GM12891 (cell line): ENCODE measurements around the gene CASP10.

Experiments
- DNase-seq: peaks from one replicate; pipeline ENCODE4 v3.0.0; 2011; ENCODE audit warnings: low spot score; ENCODE audit not compliant: insufficient read length
- FAIRE-seq: peaks from 2 replicates; lab custom pipeline; 2011; peaks lifted over from hg19 to GRCh38; lab: Jason Lieb, UNC
- PAX5 ChIP-seq: IDR thresholded peaks from 2 replicates; pipeline ENCODE4 v1.6.1; 2011; ENCODE audit warnings: low read length, moderate library complexity, mild to moderate bottlenecking; ENCODE audit not compliant: insufficient read depth, severe bottlenecking
- POLR2A ChIP-seq: IDR thresholded peaks from 2 replicates; pipeline ENCODE4 v1.6.1; 2011; ENCODE audit warnings: low read depth, low read length, control low read depth
- POLR2AphosphoS5 ChIP-seq: IDR thresholded peaks from 2 replicates; pipeline ENCODE4 v1.6.1; 2011; ENCODE audit warnings: low read depth, low read length, control low read depth
- POU2F2 ChIP-seq: IDR thresholded peaks from 2 replicates; pipeline ENCODE4 v1.6.1; 2011; ENCODE audit warnings: low read depth, mild to moderate bottlenecking, control low read depth, low read length, moderate library complexity
- SPI1 ChIP-seq: IDR thresholded peaks from 2 replicates; pipeline ENCODE4 v1.6.1; 2011; ENCODE audit warnings: low read depth, low read length, control low read depth
- TAF1 ChIP-seq: IDR thresholded peaks from 2 replicates; pipeline ENCODE4 v1.6.1; 2011; ENCODE audit warnings: low read depth, low read length, control low read depth

Gene CASP10

DNA sequence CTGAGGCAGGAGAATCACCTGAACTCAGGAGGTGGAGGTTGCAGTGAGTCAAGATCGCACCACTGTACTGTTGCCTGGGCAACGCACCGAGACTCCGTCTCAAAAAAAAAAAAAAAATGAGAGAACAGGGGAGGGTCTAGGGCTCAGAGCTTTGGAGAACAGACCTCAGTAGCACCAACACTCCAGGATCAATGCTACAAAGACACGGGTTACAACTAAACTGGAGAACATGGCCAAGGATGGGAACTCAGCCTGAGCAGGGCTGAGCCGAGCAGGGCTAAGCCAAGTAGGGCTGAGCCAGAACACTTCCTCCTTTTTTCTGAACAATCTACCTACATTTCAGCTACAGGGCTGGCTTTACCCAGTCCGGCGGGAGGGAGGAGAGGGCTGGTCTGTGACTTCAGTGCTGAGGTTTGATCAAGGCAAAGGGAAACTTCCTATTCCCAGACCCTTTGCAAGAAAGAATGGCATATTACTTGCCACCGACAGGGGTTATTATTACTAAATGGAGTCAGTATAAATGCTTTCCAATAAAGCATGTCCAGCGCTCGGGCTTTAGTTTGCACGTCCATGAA is 74.5 kb downstream of the CASP10 start:
- peak; percentile 35; the same call in 1 of the 2 replicates for TF ChIP-seq POLR2A
- TF ChIP-seq TAF1, result peak; percentile 47; the same call in 1 of the 2 replicates
- TF ChIP-seq POLR2AphosphoS5, result peak; percentile 26; the same call in 1 of the 2 replicates
- TF ChIP-seq POU2F2, result no peak
- TF ChIP-seq SPI1, result peak; percentile 94

DNA sequence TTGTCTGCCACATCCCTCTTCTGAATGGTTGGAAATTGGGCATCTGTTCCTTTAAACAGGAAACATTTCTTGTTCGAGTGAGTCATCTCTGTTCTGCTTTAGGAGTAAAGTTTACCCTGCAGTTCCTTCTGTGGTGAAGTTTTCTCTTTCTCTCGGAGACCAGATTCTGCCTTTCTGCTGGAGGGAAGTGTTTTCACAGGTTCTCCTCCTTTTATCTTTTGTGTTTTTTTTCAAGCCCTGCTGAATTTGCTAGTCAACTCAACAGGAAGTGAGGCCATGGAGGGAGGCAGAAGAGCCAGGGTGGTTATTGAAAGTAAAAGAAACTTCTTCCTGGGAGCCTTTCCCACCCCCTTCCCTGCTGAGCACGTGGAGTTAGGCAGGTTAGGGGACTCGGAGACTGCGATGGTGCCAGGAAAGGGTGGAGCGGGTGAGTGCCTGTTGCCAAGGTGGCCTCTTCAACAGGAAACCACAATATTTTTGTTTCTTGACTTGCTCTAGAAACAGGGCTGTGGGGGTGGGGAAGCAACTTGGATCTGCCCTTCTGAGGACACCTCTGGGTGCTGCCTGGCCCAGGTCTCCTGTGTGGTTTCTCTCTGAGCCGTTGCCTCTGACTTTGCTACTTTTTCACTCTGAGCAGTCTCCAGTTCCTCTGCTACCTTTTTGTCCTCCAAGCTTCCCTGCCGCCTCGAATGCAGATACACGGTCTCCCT is 75.2 kb downstream of the CASP10 start:
- DNase-seq (peak; percentile 41), FAIRE-seq (peak; percentile 85)
- TF ChIP-seq POLR2AphosphoS5 (peak; percentile 65; the same call in 1 of the 2 replicates), POU2F2 (peak; percentile 22; the same call in 1 of the 2 replicates), PAX5 (no peak), POLR2A (no peak), TAF1 (peak; percentile 60; the same call in 1 of the 2 replicates), SPI1 (peak; percentile 79)

More for the DNA sequence above, 74.5 kb downstream of the CASP10 start:
- FAIRE-seq (peak; percentile 80), DNase-seq (peak; percentile 27)

DNA sequence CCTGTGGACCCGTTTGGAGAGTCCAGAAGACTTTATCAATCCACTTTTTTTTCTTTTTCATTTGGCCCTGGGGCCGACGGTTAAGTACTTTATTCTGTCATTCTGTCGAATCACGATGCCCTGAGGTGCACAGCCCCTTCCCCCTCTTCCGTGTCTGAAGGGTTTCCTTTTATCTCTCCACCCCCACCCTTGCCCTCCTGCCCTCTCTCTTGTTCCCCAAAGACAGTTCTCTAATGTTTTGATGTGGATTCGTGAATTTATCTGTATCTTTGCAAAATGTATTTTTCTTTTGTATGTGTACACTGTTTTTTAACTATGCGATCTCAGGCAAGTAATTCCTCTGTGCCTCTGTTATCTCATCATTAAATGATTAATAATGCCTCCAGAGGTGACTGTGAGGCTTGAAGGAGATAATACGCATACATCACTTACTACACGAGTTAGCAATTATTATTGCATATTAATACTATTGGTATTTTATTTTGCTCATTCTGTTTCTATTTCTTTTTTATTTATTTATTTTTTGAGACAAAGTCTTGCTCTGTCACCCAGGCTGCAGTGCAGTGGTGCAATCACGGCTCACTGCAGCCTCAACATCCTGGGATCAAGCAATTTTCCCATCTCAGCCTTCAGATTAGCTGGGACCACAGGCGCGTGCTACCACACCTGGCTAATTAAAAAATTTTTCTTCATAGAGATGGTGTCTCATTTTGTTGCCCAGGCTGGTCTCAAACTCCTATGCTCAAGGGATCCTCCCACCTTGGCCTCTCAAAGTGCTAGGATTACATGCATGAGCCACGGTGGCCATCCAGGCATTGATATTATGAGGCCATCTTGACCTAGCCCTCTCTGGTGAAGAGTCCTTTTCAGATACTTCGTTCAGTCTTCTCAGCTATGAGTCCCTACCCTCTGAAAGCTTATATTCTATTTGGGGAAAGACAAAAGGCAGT is 76.0 kb downstream of the CASP10 start:
- TF ChIP-seq POU2F2 (no peak), SPI1 (no peak), POLR2A (no peak), PAX5 (no peak), POLR2AphosphoS5 (no peak), TAF1 (no peak)
- DNase-seq (no peak), FAIRE-seq (no peak)

DNA sequence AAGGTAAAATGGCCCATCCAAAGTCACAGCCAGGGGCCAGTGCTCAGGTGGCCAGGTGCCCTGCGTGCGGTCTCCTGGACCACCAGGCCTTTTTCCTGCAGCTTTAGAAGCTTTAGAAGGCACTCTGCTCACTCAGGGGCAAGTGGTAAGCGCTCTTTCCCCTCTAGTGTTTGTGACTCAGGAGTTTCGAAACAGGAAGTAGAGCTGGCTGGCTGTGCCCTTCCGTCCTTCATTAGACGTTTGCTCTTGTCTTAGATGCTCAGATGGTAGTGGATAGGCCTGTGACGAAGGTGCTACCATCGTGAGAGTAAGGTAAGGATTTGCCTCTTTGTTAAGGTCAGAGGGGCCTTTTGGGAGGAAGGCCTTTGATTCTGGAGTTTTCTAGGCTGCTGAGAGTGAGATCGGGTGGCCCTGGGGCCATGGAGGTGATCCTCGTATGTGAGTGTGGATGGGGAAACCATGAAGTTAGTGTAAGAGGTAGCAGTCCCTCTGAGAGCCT is 77.4 kb downstream of the CASP10 start, which contains the start of gene CASP8:
Gene CASP8, plus strand, starts transcription at position 235 of the 499 bp plus-strand sequence. CDS start 5,951 bp downstream, outside the sequence.
- FAIRE-seq (peak; percentile 80), DNase-seq (no peak)
- TF ChIP-seq POLR2A (0 out of 2 replicates have a peak, but pooled peaks have one; percentile 69), PAX5 (no peak), POLR2AphosphoS5 (peak; percentile 70), POU2F2 (no peak), TAF1 (peak; percentile 56; the same call in 1 of the 2 replicates), SPI1 (peak; percentile 57)

DNA sequence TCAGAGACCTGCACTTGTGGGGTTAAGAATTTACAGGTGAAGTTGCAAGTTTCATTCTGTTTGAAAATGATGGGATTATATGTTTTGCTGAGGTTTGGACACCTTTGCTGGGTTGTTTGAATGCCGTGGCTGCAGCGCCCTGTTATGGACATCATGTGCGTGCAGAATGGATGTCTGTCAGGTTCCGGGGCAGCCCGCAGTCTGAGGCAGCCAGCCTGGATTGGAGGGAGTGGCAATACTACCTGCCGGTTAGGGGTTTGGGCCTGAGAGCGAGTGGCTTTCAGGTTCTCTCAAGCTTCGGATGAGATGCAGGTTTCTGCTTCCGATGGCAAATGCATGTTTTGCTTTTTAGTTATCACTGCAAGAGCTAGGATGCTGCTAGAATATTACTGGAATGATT is 78.5 kb downstream of the CASP10 start:
- FAIRE-seq (peak; percentile 41), DNase-seq (no peak)
- TF ChIP-seq POU2F2, result no peak
- TF ChIP-seq TAF1, result no peak
- TF ChIP-seq SPI1, result no peak
- TF ChIP-seq POLR2AphosphoS5, result no peak
- TF ChIP-seq POLR2A, result no peak
- no peak for TF ChIP-seq PAX5

DNA sequence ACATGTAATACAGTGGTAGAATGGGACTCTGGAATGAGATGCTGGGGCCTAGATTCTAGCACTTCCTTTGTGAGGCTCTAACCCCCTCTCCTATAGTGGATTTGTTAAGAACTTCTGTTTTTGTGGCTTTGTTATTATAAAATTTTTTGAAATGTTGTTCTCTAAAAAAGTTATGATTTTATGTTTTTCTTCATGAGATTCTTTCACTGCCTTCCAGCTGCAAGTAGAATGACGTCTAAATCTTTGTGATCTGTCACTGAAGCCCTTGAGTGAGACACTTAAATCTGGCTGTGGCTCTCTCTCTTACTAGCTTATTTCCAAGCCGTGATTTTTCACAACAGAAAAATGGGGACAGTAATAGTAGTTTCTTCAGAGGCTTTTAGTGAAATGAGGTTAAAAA is 79.0 kb downstream of the CASP10 start:
- no peak for FAIRE-seq
- no peak for DNase-seq
- TF ChIP-seq POU2F2 (no peak), POLR2A (no peak), PAX5 (no peak), POLR2AphosphoS5 (no peak), TAF1 (no peak), SPI1 (no peak)

DNA sequence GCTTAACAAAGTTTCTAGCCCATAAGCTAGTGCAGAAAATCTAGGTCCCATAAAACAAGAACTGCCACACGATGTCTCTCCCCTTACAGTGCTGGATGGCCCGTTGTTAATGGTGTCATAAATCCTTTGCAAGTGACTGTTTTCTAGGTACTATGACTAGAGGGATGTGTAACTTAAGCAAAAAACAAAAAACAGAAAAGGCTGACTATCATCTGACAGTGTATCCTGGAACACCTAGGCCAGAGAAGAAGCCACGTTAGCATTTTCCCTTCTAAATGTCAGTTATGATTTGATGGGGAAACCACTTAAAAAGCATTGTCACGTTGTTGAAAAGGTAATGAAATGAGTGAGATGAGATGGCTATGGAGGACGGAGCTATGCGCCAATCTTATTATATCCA is 79.8 kb downstream of the CASP10 start:
- FAIRE-seq, result no peak
- no peak for DNase-seq
- TF ChIP-seq POLR2AphosphoS5, result no peak
- TF ChIP-seq TAF1, result no peak
- TF ChIP-seq POU2F2, result no peak
- TF ChIP-seq SPI1, result no peak
- no peak for TF ChIP-seq PAX5
- TF ChIP-seq POLR2A, result no peak

DNA sequence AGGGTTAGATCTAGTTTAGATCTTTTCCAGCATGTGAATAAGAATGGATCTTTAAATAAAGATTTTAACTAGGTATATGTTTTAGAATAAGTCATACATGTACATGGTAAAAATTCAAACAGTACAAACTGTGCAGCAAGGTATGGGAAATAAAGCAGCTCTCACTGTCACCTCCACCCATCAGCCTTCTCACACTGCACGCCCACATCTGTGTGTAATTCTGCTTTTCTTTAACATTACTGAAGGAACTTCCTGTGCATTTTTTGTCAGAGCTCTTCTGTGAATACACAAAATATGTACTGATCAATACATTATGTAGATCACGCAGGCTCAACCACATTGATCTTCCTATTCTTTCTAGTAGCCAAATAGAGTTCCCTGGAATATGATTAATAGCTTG is 80.8 kb downstream of the CASP10 start:
- no peak for TF ChIP-seq SPI1
- 0 out of 2 replicates have a peak, but pooled peaks have one; percentile 22 for TF ChIP-seq POLR2AphosphoS5
- 0 out of 2 replicates have a peak, but pooled peaks have one; percentile 30 for TF ChIP-seq POU2F2
- no peak for DNase-seq
- FAIRE-seq, result peak; percentile 84

DNA sequence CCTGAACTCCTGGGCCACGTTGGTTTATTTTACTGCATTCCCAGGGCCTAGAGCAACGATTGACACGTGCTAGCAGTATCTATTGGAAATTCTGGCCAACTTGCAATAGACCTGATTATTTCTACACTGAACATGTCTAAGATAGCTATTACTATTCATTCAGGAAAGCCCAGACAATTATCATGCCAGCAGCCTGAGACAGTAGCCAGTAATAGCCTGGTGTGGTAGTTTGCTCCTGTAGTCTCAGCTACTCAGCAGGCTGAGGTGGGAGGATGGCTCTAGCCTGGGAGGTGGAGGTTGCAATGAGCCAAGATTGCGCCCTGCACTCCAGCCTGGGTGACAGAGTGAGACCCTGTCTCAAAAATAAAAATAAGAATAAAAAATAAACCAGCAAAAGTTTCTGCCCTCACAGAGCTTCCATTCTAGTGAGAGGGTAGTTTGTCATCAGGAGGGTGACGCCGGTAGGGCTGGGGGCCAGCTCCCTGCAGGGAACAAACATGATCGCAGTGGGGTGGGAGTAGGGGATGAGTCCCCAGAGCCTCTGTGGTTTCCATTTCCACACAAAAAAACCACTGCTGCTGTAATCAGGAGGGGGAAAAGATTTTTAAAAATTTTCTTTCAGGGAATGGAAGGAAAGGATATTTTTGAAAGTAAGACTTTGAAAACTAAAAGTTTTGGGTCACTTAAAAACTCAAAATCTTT is 81.7 kb downstream of the CASP10 start:
- no peak for TF ChIP-seq POLR2A
- no peak for TF ChIP-seq POU2F2
- no peak for TF ChIP-seq SPI1
- TF ChIP-seq POLR2AphosphoS5, result no peak
- no peak for TF ChIP-seq PAX5
- TF ChIP-seq TAF1, result no peak
- FAIRE-seq (no peak), DNase-seq (no peak)
